Activated CD4-positive, alpha-beta T cell treated with anti-CD3 and anti-CD28 coated beads for 36 hours (primary cell): ENCODE data around the gene NOP9. TPM values are rescaled to one million over a fixed set of nuclear protein-coding genes. Genes with fewer than 3 reads are reported as not detected.
"Not testable (repeated sequence)": the region's sequence is repeated elsewhere in the genome, so short reads cannot be mapped to it uniquely, and the experiment has no call there.

Source experiments
- ATAC-seq: fragments of 200-7000 bp; cut with Tn5 transposase; one replicate; pipeline ENCODE4 v1.10.0; 2021; ENCODE audit warnings: mild to moderate bottlenecking, moderate library complexity
- CTCF ChIA-PET: fragments of 350-600 bp; sonication (Branson Sonifier 250); formaldehyde crosslinking; loops from one replicate; lab custom pipeline; 2021; ENCODE audit warnings: antibody characterized with exemption; lab: Charles Lee
- POLR2A ChIA-PET: fragments of 350-600 bp; sonication (Branson Sonifier 250); formaldehyde crosslinking; loops from one replicate; lab custom pipeline; 2021; ENCODE audit warnings: antibody characterized with exemption, inconsistent platforms; lab: Charles Lee
- DNase-seq: peaks from one replicate; pipeline ENCODE4 v3.0.0-alpha.2; 2020
- H3K27ac Mint-ChIP-seq: one replicate; pipeline ENCODE4 v1.8.0; 2021; ENCODE audit warnings: mixed read lengths
- H3K27me3 Mint-ChIP-seq: one replicate; pipeline ENCODE4 v1.8.0; 2021; ENCODE audit warnings: mixed read lengths
- H3K36me3 Mint-ChIP-seq: one replicate; pipeline ENCODE4 v1.8.0; 2021; ENCODE audit warnings: low read depth, mixed read lengths
- H3K4me1 Mint-ChIP-seq: one replicate; pipeline ENCODE4 v1.8.0; 2021; ENCODE audit warnings: mixed read lengths
- H3K4me3 Mint-ChIP-seq: one replicate; pipeline ENCODE4 v1.8.0; 2021; ENCODE audit warnings: mild to moderate bottlenecking, moderate library complexity, mixed read lengths
- H3K9me3 Mint-ChIP-seq: one replicate; pipeline ENCODE4 v1.8.0; 2021; ENCODE audit warnings: low read depth, mixed read lengths
- intact Hi-C, 2 experiments: fragments of 100-400 bp; cut with DNase I in 1 of 2; cut with micrococcal nuclease in 1 of 2; formaldehyde crosslinking; loops; one replicate each; pipeline versions ENCODE4 v1.14.2 to v1.15.1; 2022 to 2024; cut with DNase I, micrococcal nuclease
- total RNA-seq, 2 experiments: library from RNA; stranded (reverse); gene quantifications; one replicate each; pipeline ENCODE4 v1.2.3, GENCODE V29; 2021

Gene NOP9
- total RNA-seq, 2 experiments from 2014 or later, result 24.4 to 32.5 TPM

DNA sequence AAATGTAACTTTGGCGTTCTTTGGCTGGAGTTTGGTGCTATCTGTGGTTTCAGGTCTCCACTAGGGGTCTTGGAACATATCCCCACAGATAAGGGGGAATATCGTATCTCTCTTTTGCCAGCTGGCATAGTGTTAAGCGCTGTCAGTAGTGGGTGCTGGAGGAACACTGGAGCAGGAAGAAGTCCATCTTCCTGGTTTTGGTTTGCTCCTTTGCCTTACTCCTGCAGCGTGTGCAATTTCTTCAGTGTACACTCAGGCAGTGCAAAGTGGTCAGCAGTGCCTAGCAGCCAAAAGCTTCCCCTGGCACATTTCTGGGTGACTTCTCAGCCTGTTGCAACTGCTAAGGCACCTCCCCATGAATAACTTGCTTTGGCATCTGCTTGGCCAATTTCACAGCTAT, 51.9 kb downstream of the NOP9 start:
- no peak overlapping the region for H3K4me3 Mint-ChIP-seq
- peaks cover 4% of the 10 kb centered on the region for H3K4me1 Mint-ChIP-seq
- ATAC-seq, result no peak
- POLR2A ChIA-PET, result interaction anchor here (0.9 kb wide), 1 partner anchor 18 kb away, joined by 4 read pairs; no protein-coding TSS in a partner anchor
- CTCF ChIA-PET, result interaction anchor here (0.8 to 2.2 kb wide), 7 partner anchors 9 to 80 kb away, joined by 3 to 12 read pairs (median 3); partner anchors contain the start of gene KHNYN
- no peak overlapping the region for H3K27ac Mint-ChIP-seq
- H3K36me3 Mint-ChIP-seq, result no peaks in the 10 kb centered on the region
- H3K27me3 Mint-ChIP-seq, result peaks cover 33% of the 10 kb centered on the region
- intact Hi-C loops, result loop anchor here in 1 of 2 experiments (5.0 kb wide), 1 partner anchor 56 kb away; no protein-coding TSS in a partner anchor
- no peaks in the 10 kb centered on the region for H3K9me3 Mint-ChIP-seq
- no peak for DNase-seq

DNA sequence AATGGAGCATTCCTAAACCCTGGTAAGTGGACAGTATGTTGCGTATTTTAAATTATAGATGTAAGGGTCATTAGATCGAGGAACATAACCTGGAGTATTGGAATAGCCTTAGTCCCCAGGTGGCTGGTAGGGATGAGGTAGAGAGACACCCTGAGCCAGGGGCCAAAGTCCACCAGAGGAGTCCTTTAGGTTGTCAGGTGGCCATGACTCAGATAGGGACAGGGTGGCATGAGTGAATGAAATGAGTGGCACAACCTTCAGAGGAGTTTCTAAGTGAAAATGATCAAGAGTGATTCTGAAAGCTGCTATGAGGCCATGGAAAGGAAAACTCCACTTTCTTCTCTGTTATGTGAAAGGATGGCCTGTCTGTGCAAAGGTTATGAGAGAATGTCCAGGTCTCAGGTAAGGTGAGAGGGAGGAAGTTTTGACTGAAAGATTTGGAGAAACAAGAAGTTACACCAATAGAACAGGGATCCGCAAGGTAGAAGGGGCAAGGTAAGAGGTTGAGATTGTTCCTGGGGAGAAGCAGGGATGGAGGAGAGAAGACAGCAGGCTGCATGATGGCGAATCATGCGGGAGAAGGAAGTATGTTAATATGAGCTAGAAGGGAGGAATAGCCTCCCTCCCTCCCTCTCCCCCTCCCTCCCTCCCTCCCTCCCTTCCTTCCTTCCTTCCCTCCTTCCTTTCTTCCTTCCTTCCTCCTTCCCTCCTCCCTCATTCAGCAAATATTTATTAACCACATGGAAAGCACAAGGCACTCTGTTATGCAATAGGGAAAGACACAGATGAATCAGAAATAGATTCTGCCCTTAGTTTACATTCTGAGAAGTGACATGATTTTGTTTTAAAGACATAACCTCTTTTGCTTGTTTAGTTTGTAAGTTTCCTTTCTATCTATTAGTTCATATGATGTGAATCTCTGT, 54.2 kb downstream of the NOP9 start:
- ChIA-PET CTCF (interaction anchor here (0.7 kb wide), 1 partner anchor 12 kb away, joined by 3 read pairs; no protein-coding TSS in a partner anchor), POLR2A (no interaction called here)
- intact Hi-C loops, result loop anchor here in 1 of 2 experiments (5.0 kb wide), 1 partner anchor 53 kb away; no protein-coding TSS in a partner anchor
- Mint-ChIP-seq H3K4me3 (no peak overlapping the region), H3K36me3 (no peaks in the 10 kb centered on the region), H3K27ac (no peak overlapping the region), H3K4me1 (peaks cover 4% of the 10 kb centered on the region), H3K27me3 (peaks cover 29% of the 10 kb centered on the region), H3K9me3 (no peaks in the 10 kb centered on the region)
- ATAC-seq, result peak; percentile 72
- no peak for DNase-seq

DNA sequence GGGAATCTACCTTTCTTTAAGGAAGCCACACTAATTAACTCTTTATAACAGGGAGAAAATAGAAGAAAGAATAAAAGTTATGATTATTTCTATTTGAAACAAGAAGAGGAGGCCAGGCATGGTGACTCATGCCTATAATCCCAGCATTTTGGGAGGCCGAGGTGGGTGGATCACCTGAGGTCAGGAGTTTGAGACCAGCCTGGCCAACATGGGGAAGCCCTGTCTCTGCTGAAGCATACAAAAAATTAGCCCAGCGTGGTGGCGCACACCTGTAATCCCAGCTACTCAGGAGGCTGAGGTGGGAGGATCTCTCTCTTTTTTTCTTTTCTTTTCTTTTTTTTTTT, 54.8 kb downstream of the NOP9 start:
- peaks cover 27% of the 10 kb centered on the region for H3K27me3 Mint-ChIP-seq
- H3K9me3 Mint-ChIP-seq, H3K36me3 Mint-ChIP-seq, DNase-seq, CTCF ChIA-PET, H3K4me3 Mint-ChIP-seq, H3K4me1 Mint-ChIP-seq, ATAC-seq, POLR2A ChIA-PET, H3K27ac Mint-ChIP-seq: not testable (repeated sequence)
- intact Hi-C loops, result loop anchor here in 1 of 2 experiments (5.0 kb wide), 1 partner anchor 53 kb away; no protein-coding TSS in a partner anchor

DNA sequence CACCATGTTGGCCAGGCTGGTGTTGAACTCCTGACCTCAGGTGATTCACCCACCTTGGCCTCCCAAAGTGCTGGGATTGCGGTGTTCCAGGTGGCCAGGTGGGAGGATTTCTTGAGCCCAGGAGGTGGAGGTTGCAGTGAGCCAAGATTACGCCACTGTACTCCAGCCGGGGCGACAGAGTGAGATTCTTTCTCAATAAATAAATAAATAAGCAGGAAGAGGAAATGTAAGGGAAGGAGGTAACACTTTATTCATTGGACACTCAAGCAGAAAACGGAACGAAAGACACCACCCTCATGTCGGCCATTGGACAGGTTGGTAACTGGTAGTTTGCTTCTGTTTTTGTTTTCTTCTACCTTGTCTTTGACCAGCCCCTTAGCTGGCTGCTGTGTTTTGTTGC, 55.4 kb downstream of the NOP9 start:
- H3K4me3 Mint-ChIP-seq, result no peak overlapping the region
- H3K9me3 Mint-ChIP-seq, result no peaks in the 10 kb centered on the region
- peaks cover 4% of the 10 kb centered on the region for H3K4me1 Mint-ChIP-seq
- DNase-seq, result no peak
- no peak for ATAC-seq
- peaks cover 24% of the 10 kb centered on the region for H3K27me3 Mint-ChIP-seq
- intact Hi-C loops, result no loop called here
- CTCF ChIA-PET, result interaction anchor here (1.0 to 1.5 kb wide), 2 partner anchors 11 to 21 kb away, joined by 5 to 6 read pairs; no protein-coding TSS in a partner anchor
- H3K36me3 Mint-ChIP-seq, result no peaks in the 10 kb centered on the region
- POLR2A ChIA-PET, result no interaction called here
- H3K27ac Mint-ChIP-seq, result no peak overlapping the region

DNA sequence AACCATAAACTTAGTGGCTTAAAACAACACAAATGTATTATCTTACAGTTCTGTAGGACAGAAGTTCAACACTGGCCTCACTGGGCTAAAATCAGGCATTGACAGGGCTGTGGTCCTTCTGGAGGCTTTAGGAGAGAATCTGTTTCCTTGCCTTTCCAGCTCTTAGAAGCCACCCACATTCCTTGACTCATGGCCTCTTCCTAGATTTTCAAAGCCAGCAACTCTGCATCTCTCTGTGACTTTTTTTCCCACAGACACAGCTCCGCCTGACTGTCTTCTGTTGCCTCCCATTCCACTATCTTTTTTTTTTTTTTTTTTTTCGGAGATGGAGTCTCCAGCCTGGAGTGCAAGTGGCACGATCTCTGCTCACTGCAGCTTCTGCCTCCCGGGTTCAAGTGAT, 56.6 kb downstream of the NOP9 start:
- H3K4me1 Mint-ChIP-seq, result peaks cover 4% of the 10 kb centered on the region
- ChIA-PET CTCF (interaction anchor here (0.7 to 1.5 kb wide), 2 partner anchors 23 to 759 kb away, joined by 3 to 6 read pairs; no protein-coding TSS in a partner anchor), POLR2A (no interaction called here)

More for the DNA sequence above, 56.6 kb downstream of the NOP9 start:
- Mint-ChIP-seq H3K36me3 (no peaks in the 10 kb centered on the region), H3K9me3 (no peaks in the 10 kb centered on the region), H3K27ac (no peak overlapping the region), H3K4me3 (no peak overlapping the region), H3K27me3 (peaks cover 19% of the 10 kb centered on the region)
- DNase-seq (no peak), ATAC-seq (no peak)
- intact Hi-C loops, result no loop called here

Other genes starting within 250 kb of the NOP9 start
- gene CARMIL3, start 247.8 kb upstream of the NOP9 start, total RNA-seq, result under 1 TPM; 0.74 to 0.91 TPM
- not detected for gene CPNE6, start 228.3 kb upstream of the NOP9 start, total RNA-seq
- 100 to 1,000 TPM; 101 to 115 TPM for gene PCK2, start 205.5 kb upstream of the NOP9 start, total RNA-seq
- gene DCAF11, start 185.1 kb upstream of the NOP9 start, total RNA-seq, result 10 to 100 TPM; 74.0 to 86.2 TPM
- gene NRL, start 184.9 kb upstream of the NOP9 start, total RNA-seq, result 1 to 10 TPM; 1.5 to 1.6 TPM
- under 1 TPM in 1 of 2 experiments, not detected in 1; 0.53 TPM for gene FITM1, start 169.2 kb upstream of the NOP9 start, total RNA-seq
- 100 to 1,000 TPM; 414 to 418 TPM for gene PSME1, start 163.7 kb upstream of the NOP9 start, total RNA-seq
- gene EMC9, start 158.3 kb upstream of the NOP9 start, total RNA-seq, result 10 to 100 TPM; 36.9 to 46.7 TPM
- 100 to 1,000 TPM; 445 to 459 TPM for gene PSME2, start 153.2 kb upstream of the NOP9 start, total RNA-seq
- 10 to 100 TPM; 73.7 to 98.4 TPM for gene RNF31, start 152.4 kb upstream of the NOP9 start, total RNA-seq
- 100 to 1,000 TPM; 172 to 209 TPM for gene IRF9, start 138.6 kb upstream of the NOP9 start, total RNA-seq
- gene REC8, start 127.8 kb upstream of the NOP9 start, total RNA-seq, result 10 to 100 TPM; 25.6 to 27.7 TPM
- 10 to 100 TPM; 73.4 to 73.7 TPM for gene IPO4, start 111.0 kb upstream of the NOP9 start, total RNA-seq
- 10 to 100 TPM; 17.0 to 24.4 TPM for gene TM9SF1, start 104.4 kb upstream of the NOP9 start, total RNA-seq
- under 1 TPM; 0.14 to 0.30 TPM for gene TSSK4, start 94.2 kb upstream of the NOP9 start, total RNA-seq
- 10 to 100 TPM; 48.8 to 73.0 TPM for gene CHMP4A, start 86.4 kb upstream of the NOP9 start, total RNA-seq
- gene MDP1, start 83.8 kb upstream of the NOP9 start, total RNA-seq, result 10 to 100 TPM in 1 of 2 experiments, 1 to 10 TPM in 1; 4.5 to 11.7 TPM
- 100 to 1,000 TPM; 187 to 217 TPM for gene NEDD8, start 67.5 kb upstream of the NOP9 start, total RNA-seq
- gene GMPR2, start 66.9 kb upstream of the NOP9 start, total RNA-seq, result 10 to 100 TPM; 56.7 to 59.6 TPM
- gene TINF2, start 57.2 kb upstream of the NOP9 start, total RNA-seq, result 100 to 1,000 TPM in 1 of 2 experiments, 10 to 100 TPM in 1; 87.4 to 108 TPM
- gene TGM1, start 36.7 kb upstream of the NOP9 start, total RNA-seq, result 1 to 10 TPM; 4.8 to 7.4 TPM
- 10 to 100 TPM; 52.1 to 56.0 TPM for gene RABGGTA, start 28.3 kb upstream of the NOP9 start, total RNA-seq
- gene DHRS1, start 70 bp upstream of the NOP9 start, total RNA-seq, result 10 to 100 TPM; 11.7 to 14.6 TPM
- gene CIDEB, start 8.1 kb downstream of the NOP9 start, total RNA-seq, result 10 to 100 TPM; 11.1 to 14.0 TPM
- gene LTB4R2, start 10.3 kb downstream of the NOP9 start, total RNA-seq, result 1 to 10 TPM; 7.5 to 9.5 TPM
- gene LTB4R, start 11.7 kb downstream of the NOP9 start, total RNA-seq, result 10 to 100 TPM; 10.1 to 14.2 TPM
- 1 to 10 TPM; 1.4 to 1.8 TPM for gene ADCY4, start 35.2 kb downstream of the NOP9 start, total RNA-seq
- gene RIPK3, start 40.1 kb downstream of the NOP9 start, total RNA-seq, result 1 to 10 TPM; 8.9 to 9.4 TPM
- gene NFATC4, start 68.3 kb downstream of the NOP9 start, total RNA-seq, result under 1 TPM; 0.11 to 0.30 TPM
- gene NYNRIN, start 99.2 kb downstream of the NOP9 start, total RNA-seq, result under 1 TPM; 0.07 to 0.16 TPM
- 10 to 100 TPM; 11.6 to 12.2 TPM for gene CBLN3, start 129.8 kb downstream of the NOP9 start, total RNA-seq
- gene KHNYN, start 130.1 kb downstream of the NOP9 start, total RNA-seq, result 10 to 100 TPM; 50.6 to 58.1 TPM
- 10 to 100 TPM; 40.9 to 47.8 TPM for gene SDR39U1, start 142.9 kb downstream of the NOP9 start, total RNA-seq
- gene CMA1, start 208.4 kb downstream of the NOP9 start, total RNA-seq, result under 1 TPM in 1 of 2 experiments, not detected in 1; 0.39 TPM